Fibroblast of lung (primary cell): Measurements from ENCODE around the gene KRT33A.

Source experiments
- CTCF ChIP-seq, 2 donors: IDR thresholded peaks in 1 of 2; conservative IDR thresholded peaks in 1 of 2; 1 replicate in 1 of 2; 2 replicates in 1 of 2; pipeline ENCODE4 v1.5.1; 2011 to 2012; ENCODE audit warnings: low read length in 2 of 2, control low read depth in 1 of 2, inconsistent platforms in 1 of 2, low read depth in 1 of 2, mild to moderate bottlenecking in 1 of 2
- EZH2 ChIP-seq: IDR thresholded peaks from 2 replicates; pipeline ENCODE4 v1.5.1; 2012; ENCODE audit warnings: low read length, control low read depth, mild to moderate bottlenecking; ENCODE audit errors: missing control alignments

GRCh38 chr17:41325126-41325525, 25.5 kb downstream of the KRT33A start:
- no peak for TF ChIP-seq CTCF (conservative IDR thresholded peaks at IDR 0.05 in 1 of 2, IDR thresholded peaks at IDR 0.05 in 1 of 2; ENCODE audit: low read depth in 1 of 2, low read length in 2 of 2)
- no peak for TF ChIP-seq EZH2
